ACHN (cell line): ENCODE data around the gene CRYL1.

Experiments used
- DNase-seq: peaks from one replicate; pipeline ENCODE4 v3.0.0-alpha.2; 2015
- in situ Hi-C: cut with HindIII; loops from 2 replicates; pipeline ENCODE4 v1.10.0; 2017; ENCODE audit warnings: low sequenced_read_pairs, low pct_ligation_motif_present, low pct_unique_long_range_greater_than_20kb

CRYL1 gene

DNA sequence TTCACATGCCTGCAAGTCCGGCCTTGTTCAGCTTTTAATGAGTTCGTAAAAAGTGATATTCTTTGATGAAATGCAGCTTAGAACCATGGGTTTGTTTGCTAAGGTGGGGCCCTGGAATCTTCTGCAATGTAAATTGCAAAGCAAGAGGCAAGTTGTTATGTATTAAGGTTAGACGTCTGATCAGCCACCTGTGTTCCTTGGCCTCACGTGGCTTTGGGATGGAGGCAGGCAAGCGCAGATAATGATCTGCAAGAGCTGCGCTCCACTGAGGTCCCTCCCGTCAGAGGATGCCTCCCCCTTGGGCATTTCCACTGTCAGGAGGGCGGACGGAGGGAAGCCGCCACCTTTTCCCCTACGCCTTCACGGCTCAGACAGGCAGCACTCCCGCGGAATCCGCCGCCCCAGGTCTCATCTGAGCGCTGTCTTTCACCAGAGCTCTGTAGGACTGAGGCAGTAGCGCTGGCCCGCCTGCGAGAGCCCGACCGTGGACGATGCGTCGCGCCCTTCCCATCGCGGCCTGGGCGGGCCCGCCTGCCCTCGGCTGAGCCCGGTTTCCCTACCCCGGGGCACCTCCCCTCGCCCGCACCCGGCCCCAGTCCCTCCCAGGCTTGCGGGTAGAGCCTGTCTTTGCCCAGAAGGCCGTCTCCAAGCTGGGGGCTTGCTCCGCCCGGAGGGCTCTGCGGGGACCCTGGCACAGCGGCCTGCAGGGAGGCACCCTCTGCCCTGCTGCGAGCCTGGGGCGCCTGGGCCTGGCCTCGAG is 110.9 kb downstream of the CRYL1 start:
- DNase-seq, result no peak
- in situ Hi-C loops, result no loop called here

DNA sequence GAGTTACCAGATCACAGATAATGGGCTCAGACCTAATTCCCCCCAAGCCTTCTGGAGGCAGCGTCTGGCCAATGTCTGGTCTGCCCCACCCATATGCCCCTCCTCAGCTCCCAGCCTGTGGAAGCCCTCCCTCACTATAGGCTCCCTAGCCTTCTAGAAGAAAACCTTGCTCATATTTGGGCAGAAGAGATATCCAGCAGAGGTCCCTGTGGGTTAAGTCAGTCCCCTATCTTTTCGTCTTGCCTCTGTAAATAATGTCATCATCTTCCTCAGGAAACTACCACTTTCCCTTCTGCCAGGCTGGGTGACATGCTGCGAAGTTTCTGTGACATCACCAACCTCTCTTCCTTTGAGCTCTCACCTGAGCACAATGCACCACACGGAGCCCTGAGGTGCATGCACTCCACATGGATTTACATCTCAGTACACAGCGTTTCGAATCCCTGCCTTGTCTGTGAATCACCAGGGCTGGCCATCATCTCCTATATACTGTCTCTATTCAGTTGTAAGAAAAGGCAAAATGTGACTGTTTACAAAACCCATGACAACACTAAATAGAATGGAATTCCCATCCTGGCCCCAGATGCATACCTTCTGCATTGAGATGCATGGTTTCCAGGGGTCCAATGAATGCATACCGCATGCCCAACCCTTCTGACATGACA is 112.8 kb downstream of the CRYL1 start:
- DNase-seq, result no peak
- in situ Hi-C loops, result no loop called here

DNA sequence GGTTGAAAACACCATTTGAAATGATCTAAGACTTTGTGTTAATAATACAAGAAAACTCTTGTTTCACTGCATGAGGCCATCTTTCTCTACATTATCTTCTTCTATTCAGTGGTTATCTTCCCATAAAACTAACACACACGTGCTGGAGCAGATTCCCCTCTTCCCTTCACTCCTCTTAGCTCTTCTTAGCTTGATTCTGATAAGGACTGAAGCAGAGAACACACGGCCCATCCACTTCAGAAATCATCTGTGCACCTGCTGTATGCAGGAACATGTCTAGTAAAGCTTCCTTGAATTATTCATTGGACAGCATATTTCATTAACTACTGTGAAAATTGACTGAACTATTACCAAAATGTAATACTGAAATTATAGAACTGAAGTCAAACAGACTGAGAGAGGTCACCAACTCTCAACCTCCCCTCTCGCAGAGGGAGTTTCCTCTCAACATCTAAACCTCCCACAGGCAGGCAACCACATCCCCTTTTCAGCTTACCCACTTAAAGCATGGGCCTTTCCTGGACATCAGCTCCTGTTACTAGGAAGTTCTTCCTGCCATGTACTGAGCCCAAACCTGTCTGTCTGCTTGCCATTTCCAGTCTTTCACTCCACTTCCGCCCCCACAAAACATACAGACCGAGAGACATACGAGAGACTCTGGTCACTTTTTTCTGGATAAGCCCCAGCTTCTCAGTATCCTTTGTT is 113.9 kb downstream of the CRYL1 start:
- in situ Hi-C loops, result no loop called here
- DNase-seq, result no peak

DNA sequence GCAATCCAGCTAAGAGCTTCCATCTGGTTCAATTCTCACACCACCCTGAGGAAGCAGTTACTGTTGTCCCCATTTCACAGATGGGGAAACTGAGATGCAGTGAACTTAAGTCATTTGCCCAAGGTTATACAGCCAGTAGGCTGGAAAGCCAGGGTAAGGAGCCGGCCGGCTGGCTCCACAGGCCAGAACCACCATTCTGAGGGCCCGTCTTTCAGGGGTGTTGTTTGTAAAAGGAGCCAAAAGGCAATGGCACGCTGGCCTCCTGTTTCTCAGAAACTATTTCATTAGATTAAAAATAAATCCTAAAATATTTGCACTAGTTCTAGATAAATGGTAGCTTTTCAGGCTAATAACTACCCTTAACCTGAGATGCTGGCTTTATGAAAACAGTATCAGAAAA is 114.9 kb downstream of the CRYL1 start:
- in situ Hi-C loops, result no loop called here

DNA sequence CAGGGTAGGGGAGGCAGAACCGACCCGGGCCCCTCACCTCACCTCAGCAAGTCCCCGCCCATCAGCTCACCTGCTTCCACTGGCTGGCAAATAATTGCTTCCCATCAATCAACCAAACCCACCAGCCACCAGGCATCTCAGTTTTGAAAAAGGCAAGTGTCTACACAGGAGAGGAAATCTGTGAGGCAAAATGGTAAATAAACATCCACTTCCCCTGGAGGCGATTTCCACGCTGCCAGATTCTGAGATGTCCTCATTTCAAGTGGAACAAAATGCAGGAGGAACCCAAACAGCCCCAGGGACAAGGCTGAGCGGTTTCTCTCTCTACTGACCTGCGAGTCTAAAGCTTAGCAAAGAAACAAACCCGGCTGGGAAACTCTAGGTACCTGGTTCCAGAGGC is 117.5 kb downstream of the CRYL1 start:
- in situ Hi-C loops, result no loop called here
- no peak for DNase-seq

More for the DNA sequence above, 114.9 kb downstream of the CRYL1 start:
- DNase-seq, result no peak

DNA sequence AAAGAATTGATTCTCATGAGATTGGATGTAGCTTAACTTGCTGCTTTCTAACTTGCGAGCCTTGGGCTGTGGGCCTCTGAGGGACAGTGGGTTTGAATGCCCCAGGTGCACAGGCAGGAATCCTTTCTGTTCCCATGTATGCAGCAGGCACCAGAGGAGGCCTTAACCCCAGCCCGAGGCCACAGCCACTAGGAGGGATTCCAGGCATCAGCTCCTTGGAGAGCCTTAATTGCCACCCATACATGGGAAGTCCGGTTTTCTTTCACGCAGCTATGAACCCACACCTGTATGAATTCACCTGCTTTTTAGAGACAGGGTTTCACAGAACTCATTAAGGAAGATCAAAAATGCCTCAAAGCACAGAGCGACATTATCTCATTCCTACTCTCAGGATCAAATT is 117.9 kb downstream of the CRYL1 start:
- in situ Hi-C loops, result no loop called here
- no peak for DNase-seq

DNA sequence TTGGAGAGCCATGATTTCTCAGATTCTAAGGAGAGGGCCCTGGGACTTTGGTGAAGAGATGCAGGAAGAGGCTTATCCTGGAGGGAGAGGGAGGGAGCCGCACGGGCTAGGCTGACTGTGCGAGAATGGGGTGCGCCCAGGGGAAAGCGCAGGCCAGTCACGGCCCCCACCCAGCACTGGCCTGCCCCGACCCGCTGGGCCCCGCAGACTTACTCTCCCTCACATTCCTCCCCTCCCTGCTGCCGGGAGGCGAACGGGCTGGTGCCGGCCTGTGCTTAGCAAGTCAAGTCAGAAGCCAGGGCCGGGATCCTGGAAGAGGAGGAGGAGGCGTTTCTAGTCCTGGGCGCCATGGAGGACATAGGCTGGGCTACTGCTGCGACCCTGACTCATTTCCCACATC is 120.0 kb downstream of the CRYL1 start:
- in situ Hi-C loops, result no loop called here
- no peak for DNase-seq

DNA sequence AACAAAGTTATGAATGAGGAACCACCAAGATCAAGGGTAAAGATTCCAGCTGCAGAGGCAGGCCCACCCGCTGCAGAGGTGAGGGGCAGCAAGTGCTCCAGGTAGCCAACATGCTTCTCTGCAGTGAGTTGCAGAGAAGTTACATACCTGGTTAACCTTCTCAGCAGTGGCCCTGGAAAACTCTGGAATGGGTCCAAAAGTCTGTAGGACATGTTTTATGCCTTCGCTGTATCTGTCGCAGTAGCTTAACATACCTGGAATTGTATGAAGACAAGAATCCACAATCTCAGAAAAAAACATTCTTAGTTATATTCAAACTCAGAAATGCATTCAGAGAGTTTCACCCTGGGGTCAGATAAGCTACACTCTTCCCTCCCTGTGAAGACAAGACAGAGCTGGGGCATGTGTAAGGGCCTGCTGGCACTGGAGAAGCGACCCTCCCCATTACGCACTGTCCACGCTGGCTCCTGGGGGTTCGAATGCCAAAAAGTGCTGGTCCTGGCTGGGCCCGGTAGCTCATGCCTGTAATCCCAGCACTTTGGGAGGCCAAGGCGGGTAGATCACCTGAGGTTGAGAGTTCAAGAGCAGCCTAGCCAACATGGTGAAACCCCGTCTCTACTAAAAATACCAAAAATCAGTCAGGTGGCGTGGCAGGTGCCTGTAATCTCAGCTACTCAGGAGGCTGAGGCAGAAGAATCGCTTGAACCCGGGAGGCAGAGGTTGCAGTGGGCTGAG is 121.0 kb downstream of the CRYL1 start:
- no peak for DNase-seq
- in situ Hi-C loops, result no loop called here

DNA sequence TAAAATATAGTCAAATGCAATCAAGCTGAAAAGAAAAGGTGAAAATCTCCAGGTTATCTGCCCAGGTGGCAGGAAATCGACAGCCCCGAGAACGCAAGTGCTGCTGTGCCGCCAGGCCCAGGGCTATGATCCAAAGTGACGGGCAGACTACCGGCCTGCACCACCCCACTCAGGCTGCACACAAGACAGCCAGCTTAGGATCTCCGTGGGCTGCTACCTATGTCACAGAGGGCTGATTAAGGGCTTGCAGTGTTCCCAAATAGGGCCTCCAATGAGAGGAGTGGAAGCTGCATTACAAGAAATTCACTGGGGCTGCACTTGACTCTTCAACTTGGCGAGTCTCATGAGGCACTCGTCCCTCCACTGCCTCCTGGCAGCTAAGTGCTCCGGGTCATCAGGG is 121.8 kb downstream of the CRYL1 start:
- in situ Hi-C loops, result no loop called here

DNA sequence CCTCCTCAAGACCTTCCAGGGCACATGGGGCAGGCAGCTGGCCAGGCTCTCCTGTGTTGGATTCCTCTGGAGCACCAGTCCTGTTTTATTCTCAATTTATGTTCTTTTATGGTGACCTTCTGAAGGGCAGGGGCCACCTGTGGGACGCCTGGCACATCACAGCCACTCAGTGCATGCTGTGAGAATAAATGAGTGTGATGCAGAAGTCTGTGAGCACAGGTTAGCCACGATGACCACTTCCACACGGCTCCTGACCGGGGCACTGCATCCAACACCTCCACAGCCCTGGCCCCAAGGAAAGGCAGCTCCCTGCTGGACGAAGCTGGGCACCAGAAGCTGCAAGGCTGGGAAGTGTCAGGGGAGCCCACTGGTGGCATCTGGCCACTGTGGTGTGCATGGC is 122.8 kb downstream of the CRYL1 start:
- in situ Hi-C loops, result no loop called here
- no peak for DNase-seq

More for the DNA sequence above, 121.8 kb downstream of the CRYL1 start:
- DNase-seq, result no peak

DNA sequence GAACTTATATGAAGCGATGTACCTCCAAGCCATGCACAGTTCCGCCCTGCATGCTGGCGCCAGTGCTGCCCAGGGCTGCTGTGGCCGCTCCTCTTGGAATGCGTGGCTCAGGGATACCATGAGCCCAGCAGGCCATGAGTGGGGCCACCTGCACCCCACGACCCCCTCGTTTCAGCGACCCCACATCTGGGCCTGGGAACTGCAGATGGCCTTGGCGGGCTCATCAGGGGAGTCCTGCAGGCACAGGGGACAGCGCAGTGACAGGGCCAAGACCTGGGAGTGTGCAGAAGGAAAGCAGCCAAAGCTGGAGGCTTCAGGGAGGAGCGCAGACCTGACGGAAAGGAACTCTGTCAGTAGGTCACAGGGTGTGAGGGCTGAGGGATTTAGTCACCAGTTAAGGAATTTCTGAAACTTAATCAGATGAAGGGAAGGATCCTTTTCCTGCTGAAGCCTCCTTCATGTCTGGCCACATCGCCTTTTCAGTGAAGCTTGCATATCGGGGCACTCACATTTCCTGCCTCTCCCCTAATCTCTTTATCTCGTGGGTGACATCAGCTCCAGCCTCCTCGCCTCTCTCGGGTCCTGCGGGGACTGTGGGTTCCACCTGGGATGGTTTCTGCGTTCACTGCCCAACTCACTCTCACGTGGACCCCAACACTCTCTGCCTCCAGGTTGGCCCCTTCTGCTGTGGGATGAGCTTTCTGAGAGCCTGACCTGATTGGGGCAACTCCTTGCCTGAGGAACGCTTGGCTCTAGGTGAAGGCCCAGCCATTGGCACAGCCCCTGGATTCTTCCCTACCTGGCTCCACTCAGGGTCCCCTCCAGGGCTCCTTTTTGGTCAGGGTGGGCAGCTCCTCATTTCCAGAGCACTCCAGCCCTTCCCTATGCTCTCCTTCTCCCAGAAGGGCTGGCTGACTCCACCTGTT is 123.5 kb downstream of the CRYL1 start:
- DNase-seq, result no peak
- in situ Hi-C loops, result no loop called here

DNA sequence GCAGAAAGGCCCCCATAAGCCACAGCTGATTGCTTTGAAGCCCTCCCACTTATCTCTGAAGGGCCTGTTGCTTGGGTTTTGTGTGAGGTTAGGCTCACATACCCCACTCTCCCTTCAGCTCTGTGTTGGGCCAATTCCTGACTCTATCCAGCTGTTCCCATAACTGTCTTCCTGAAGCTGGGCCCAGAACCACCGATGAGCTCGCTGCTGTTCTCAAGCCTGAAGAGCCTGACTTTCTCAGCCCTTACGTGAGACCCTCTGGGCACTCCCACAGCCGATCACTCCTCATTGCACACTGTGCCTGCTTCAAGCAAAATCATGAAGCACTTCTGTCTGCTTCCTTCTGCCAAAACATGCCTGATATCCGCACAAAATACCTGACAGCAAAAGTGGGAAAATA is 124.1 kb downstream of the CRYL1 start:
- in situ Hi-C loops, result no loop called here
- DNase-seq, result no peak

DNA sequence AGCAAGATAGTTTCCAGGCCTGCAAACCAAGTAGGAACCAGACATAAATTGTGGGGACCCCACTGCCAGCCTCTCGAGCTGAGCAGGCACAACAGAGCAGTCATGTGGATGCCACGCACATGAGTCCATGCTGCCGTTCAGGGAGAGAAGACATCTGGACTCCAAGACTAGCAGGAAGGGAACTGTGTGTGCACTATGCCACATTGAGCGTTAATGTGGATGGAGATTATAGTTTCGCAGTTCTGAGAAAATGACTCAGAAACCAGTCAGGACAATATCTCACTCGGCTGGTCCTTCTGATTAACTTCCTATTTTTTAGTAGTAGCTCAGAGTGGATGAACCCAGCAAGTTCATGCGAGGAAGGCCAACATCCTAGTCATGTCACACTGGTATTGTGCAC is 124.9 kb downstream of the CRYL1 start:
- in situ Hi-C loops, result no loop called here
- DNase-seq, result no peak

DNA sequence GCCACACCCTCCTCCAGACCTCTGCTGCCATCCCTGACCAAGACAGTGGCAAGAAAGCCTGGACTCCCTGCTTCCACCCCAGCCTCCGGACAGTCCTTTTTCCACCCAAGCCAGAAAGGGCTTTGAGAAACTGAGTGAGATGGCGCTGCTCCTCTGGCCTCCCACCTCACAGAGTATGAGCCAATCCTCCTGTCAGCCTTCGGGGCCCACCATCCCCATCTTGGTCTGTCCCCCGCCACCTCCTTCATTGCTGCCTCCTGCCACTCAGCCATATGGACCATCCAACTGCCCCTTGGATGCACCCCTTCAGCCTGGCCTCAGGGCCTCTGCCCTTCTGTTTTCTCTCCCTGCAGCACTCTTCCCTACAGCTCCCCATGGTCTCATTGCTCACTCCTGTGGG is 125.7 kb downstream of the CRYL1 start:
- in situ Hi-C loops, result no loop called here
- no peak for DNase-seq

DNA sequence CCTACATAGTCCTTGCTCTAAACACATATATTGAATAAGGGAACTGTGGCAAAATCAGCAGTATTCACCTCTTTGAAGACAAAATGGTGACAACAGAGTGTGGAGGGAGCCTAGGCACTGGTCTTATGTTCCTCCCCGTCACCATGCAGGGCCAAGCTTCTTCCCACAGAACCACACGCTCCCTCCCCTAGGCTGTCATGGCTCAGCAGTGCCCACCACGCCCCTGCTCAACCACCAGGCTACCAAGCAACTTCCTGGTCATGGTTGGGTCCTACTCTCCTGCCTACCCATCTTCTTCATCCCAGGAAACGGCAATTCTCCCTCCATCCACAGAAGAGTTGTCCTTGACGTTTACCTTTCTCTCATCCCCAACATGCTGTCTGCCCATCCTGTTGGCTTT is 126.1 kb downstream of the CRYL1 start:
- DNase-seq, result no peak
- in situ Hi-C loops, result no loop called here

DNA sequence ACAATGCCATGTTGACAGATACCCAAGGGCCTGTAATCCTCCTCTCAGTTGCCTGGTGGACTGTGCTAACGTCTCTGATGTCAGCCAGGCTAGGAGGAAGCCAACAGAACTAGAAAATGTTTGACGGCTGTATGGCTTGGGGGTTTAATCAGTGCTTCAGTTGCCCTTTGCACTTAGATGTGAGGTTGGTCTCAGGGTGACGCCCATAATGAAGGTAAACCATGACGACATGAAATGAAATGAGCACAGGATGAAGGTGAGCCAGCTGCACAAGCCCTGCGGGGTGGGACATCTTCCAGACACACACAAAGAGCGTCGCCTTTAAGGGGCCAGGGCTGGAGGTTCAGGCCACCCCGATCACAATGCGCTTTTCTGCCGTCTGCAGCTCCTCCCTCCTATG is 127.2 kb downstream of the CRYL1 start:
- in situ Hi-C loops, result no loop called here
- DNase-seq, result no peak

DNA sequence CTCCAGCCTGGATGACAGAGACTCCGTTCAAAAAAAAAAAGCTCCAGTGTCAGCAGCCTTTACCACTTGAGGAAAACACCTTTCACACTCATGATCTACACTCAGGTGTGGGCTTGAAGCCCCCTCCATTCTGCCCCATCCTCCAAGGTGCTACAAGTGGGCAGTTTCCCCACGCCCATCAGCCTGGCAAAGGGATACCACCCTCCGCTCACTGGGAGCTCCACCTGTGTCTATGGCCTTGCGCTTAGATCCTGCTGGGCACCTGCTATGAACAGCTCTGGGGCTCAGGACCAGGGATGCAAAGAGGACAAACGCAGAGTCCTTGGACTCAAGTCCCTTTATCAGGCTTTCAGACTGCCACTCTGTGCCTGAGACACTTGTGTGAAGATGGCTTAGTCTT is 127.8 kb downstream of the CRYL1 start:
- DNase-seq, result no peak
- in situ Hi-C loops, result no loop called here
